Liver (tissue), 9 donors: ENCODE results near the gene ALDH1A1. TPM values are rescaled to one million over a fixed set of nuclear protein-coding genes. Genes with fewer than 3 reads are reported as not detected.

Source experiments
- DNase-seq: peaks from one replicate; pipeline ENCODE4 v3.0.0-alpha.2; 2017; ENCODE audit warnings: low spot score
- H3K27ac ChIP-seq, 2 donors: one replicate each; pipeline ENCODE4 v1.7.0; 2013; ENCODE audit warnings: inconsistent platforms in 2 of 2, low read length in 2 of 2, control low read depth in 1 of 2, low read depth in 1 of 2, mild to moderate bottlenecking in 1 of 2
- H3K27me3 ChIP-seq, 4 donors: one replicate each; pipeline versions ENCODE4 v1.6.1 to v1.7.0; 2013; ENCODE audit warnings: low read length in 3 of 4, inconsistent platforms in 1 of 4, mild to moderate bottlenecking in 1 of 4, moderate library complexity in 1 of 4; ENCODE audit not compliant: control insufficient read depth in 4 of 4, insufficient read depth in 4 of 4
- H3K36me3 ChIP-seq, 4 donors: one replicate each; pipeline versions ENCODE4 v1.6.1 to v1.7.0; 2013; ENCODE audit warnings: low read length in 3 of 4, mild to moderate bottlenecking in 3 of 4, low read depth in 1 of 4, moderate library complexity in 1 of 4; ENCODE audit not compliant: control insufficient read depth in 4 of 4, insufficient read depth in 3 of 4
- H3K4me1 ChIP-seq, 4 donors: one replicate each; pipeline versions ENCODE4 v1.6.1 to v1.7.0; 2013; ENCODE audit warnings: low read length in 3 of 4, mild to moderate bottlenecking in 3 of 4, moderate library complexity in 1 of 4; ENCODE audit not compliant: control insufficient read depth in 4 of 4, insufficient read depth in 4 of 4
- H3K4me3 ChIP-seq, 3 donors: one replicate each; pipeline versions ENCODE4 v1.6.1 to v1.7.0; 2013; ENCODE audit warnings: low read length in 3 of 3, control low read depth in 1 of 3, low read depth in 1 of 3, mild to moderate bottlenecking in 1 of 3
- H3K9ac ChIP-seq, 2 donors: one replicate each; pipeline ENCODE4 v1.7.0; 2013; ENCODE audit warnings: low read length in 2 of 2, mild to moderate bottlenecking in 2 of 2, moderate library complexity in 2 of 2, control low read depth in 1 of 2, low read depth in 1 of 2
- H3K9me3 ChIP-seq, 4 donors: one replicate each; pipeline versions ENCODE4 v1.6.1 to v1.7.0; 2013; ENCODE audit warnings: low read length in 3 of 4; ENCODE audit not compliant: control insufficient read depth in 4 of 4
- ATF3 ChIP-seq: IDR thresholded peaks from 2 replicates; pipeline ENCODE4 v1.6.1; 2016; ENCODE audit warnings: antibody characterized with exemption
- EGR1 ChIP-seq, 2 donors: IDR thresholded peaks; 2 replicates each; pipeline ENCODE4 v1.6.1; 2016 to 2018; ENCODE audit warnings: antibody characterized with exemption in 2 of 2, low read depth in 2 of 2
- FOXA2 ChIP-seq: IDR thresholded peaks from 2 replicates; pipeline ENCODE4 v1.6.1; 2016; ENCODE audit warnings: antibody characterized with exemption
- GABPA ChIP-seq, 2 donors: IDR thresholded peaks in 1 of 2; conservative IDR thresholded peaks in 1 of 2; 2 replicates each; pipeline ENCODE4 v1.6.1; 2016; ENCODE audit warnings: antibody characterized with exemption in 2 of 2, mild to moderate bottlenecking in 1 of 2, moderate library complexity in 1 of 2
- HNF4A ChIP-seq, 2 donors: conservative IDR thresholded peaks; 2 replicates each; pipeline ENCODE4 v1.6.1; 2016; ENCODE audit warnings: antibody characterized with exemption in 2 of 2, mild to moderate bottlenecking in 2 of 2
- HNF4G ChIP-seq: IDR thresholded peaks from 2 replicates; pipeline ENCODE4 v1.6.1; 2016; ENCODE audit warnings: antibody characterized with exemption
- JUND ChIP-seq, 2 donors: IDR thresholded peaks; 2 replicates each; pipeline ENCODE4 v1.6.1; 2016; ENCODE audit warnings: antibody characterized with exemption in 2 of 2
- MAX ChIP-seq: IDR thresholded peaks from 2 replicates; pipeline ENCODE4 v1.6.1; 2016; ENCODE audit warnings: antibody characterized with exemption
- NR2F2 ChIP-seq: IDR thresholded peaks from 2 replicates; pipeline ENCODE4 v1.6.1; 2016; ENCODE audit warnings: antibody characterized with exemption
- RAD21 ChIP-seq, 2 donors: IDR thresholded peaks; 2 replicates each; pipeline ENCODE4 v1.6.1; 2016; ENCODE audit warnings: antibody characterized with exemption in 2 of 2, mild to moderate bottlenecking in 2 of 2
- REST ChIP-seq: IDR thresholded peaks from 2 replicates; pipeline ENCODE4 v1.6.1; 2016; ENCODE audit warnings: antibody characterized with exemption, mild to moderate bottlenecking
- RXRA ChIP-seq, 2 donors: IDR thresholded peaks; 2 replicates each; pipeline ENCODE4 v1.6.1; 2017 to 2018; ENCODE audit warnings: antibody characterized with exemption in 2 of 2, mild to moderate bottlenecking in 1 of 2
- SP1 ChIP-seq: IDR thresholded peaks from 2 replicates; pipeline ENCODE4 v1.6.1; 2018; ENCODE audit warnings: antibody characterized with exemption, mild to moderate bottlenecking
- TAF1 ChIP-seq: conservative IDR thresholded peaks from 2 replicates; pipeline ENCODE4 v1.6.1; 2016; ENCODE audit warnings: antibody characterized with exemption, mild to moderate bottlenecking
- YY1 ChIP-seq: IDR thresholded peaks from 2 replicates; pipeline ENCODE4 v1.6.1; 2016; ENCODE audit warnings: antibody characterized with exemption, mild to moderate bottlenecking
- WGBS: extraction: QIAGEN DNeasy Blood & Tissue Kit; methylation state at CpG from one replicate; pipeline ENCODE4 v1.1.7; 2013; 5-methylcytosine and 5-hydroxymethylcytosine counted together
- polyA plus RNA-seq, 2 donors: library from polyadenylated mRNA; stranded (reverse) in 1 of 2; unstranded in 1 of 2; fragments of 200-250 nt in 1 of 2; fragments of >200 nt in 1 of 2; fragmentation: Nextera tagmentation in 1 of 2; extraction: Ambion mirVana in 1 of 2; gene quantifications; one replicate each; pipeline versions ENCODE4 v1.2.1 to v1.2.3, GENCODE V29; 2013 to 2015
- total RNA-seq, 2 donors: library from RNA; depleted of rRNA; stranded (reverse); fragments of >200 nt; gene quantifications; one replicate each; pipeline ENCODE4 v1.2.3, GENCODE V29; 2014
- TF ChIP-seq, protein P1 (sequence below): IDR thresholded peaks from 2 replicates; pipeline ENCODE4 v1.6.1; 2016; ENCODE audit warnings: antibody characterized with exemption
- TF ChIP-seq, protein P2 (sequence below): fragments of 150-350 bp; IDR thresholded peaks from 2 replicates; pipeline ENCODE4 v1.5.1; 2017; ENCODE audit warnings: improper control_type of control experiment, low read depth, low read length; ENCODE audit not compliant: missing input control
- donor health status: healthy.
- donor health status: healthy.
- donor health status: healthy.
- donor health status: healthy.
- donor health status: healthy.

Gene ALDH1A1
- total and polyA plus RNA-seq, 4 donors: 118 to 433 (median 193) TPM

GRCh38 chr9:72955571-72955970 lies 2.7 kb upstream of the ALDH1A1 start:
- Histone ChIP-seq H3K36me3 (no peaks in the 10 kb centered on the region), H3K9me3 (no peaks in the 10 kb centered on the region), H3K27me3 (no peaks in the 10 kb centered on the region), H3K4me1 (peaks cover 3 to 25% (median 18%) of the 10 kb centered on the region in 4 donors), H3K27ac (no peak overlapping the region), H3K4me3 (no peak overlapping the region), H3K9ac (no peak overlapping the region)
- no peak for DNase-seq
- TF ChIP-seq, protein P1, sequence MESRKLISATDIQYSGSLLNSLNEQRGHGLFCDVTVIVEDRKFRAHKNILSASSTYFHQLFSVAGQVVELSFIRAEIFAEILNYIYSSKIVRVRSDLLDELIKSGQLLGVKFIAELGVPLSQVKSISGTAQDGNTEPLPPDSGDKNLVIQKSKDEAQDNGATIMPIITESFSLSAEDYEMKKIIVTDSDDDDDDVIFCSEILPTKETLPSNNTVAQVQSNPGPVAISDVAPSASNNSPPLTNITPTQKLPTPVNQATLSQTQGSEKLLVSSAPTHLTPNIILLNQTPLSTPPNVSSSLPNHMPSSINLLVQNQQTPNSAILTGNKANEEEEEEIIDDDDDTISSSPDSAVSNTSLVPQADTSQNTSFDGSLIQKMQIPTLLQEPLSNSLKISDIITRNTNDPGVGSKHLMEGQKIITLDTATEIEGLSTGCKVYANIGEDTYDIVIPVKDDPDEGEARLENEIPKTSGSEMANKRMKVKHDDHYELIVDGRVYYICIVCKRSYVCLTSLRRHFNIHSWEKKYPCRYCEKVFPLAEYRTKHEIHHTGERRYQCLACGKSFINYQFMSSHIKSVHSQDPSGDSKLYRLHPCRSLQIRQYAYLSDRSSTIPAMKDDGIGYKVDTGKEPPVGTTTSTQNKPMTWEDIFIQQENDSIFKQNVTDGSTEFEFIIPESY: no peak
- no peak for TF ChIP-seq FOXA2
- TF ChIP-seq, protein P2, sequence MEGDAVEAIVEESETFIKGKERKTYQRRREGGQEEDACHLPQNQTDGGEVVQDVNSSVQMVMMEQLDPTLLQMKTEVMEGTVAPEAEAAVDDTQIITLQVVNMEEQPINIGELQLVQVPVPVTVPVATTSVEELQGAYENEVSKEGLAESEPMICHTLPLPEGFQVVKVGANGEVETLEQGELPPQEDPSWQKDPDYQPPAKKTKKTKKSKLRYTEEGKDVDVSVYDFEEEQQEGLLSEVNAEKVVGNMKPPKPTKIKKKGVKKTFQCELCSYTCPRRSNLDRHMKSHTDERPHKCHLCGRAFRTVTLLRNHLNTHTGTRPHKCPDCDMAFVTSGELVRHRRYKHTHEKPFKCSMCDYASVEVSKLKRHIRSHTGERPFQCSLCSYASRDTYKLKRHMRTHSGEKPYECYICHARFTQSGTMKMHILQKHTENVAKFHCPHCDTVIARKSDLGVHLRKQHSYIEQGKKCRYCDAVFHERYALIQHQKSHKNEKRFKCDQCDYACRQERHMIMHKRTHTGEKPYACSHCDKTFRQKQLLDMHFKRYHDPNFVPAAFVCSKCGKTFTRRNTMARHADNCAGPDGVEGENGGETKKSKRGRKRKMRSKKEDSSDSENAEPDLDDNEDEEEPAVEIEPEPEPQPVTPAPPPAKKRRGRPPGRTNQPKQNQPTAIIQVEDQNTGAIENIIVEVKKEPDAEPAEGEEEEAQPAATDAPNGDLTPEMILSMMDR: no peak
- no peak for TF ChIP-seq NR2F2
- no peak for TF ChIP-seq SP1
- TF ChIP-seq MAX: no peak
- no peak for TF ChIP-seq ATF3
- TF ChIP-seq HNF4A (conservative IDR thresholded peaks at IDR 0.05): no peak
- TF ChIP-seq TAF1: no peak
- TF ChIP-seq YY1: no peak
- TF ChIP-seq GABPA (IDR thresholded peaks at IDR 0.05 in 1 of 2, conservative IDR thresholded peaks at IDR 0.05 in 1 of 2): no peak
- no peak for TF ChIP-seq REST
- no peak for TF ChIP-seq EGR1 (IDR thresholded peaks at IDR 0.05; ENCODE audit: low read depth in 2 of 2)
- no peak for TF ChIP-seq RXRA (IDR thresholded peaks at IDR 0.05)
- no peak for TF ChIP-seq JUND (IDR thresholded peaks at IDR 0.05)
- TF ChIP-seq RAD21 (IDR thresholded peaks at IDR 0.05): no peak
- TF ChIP-seq HNF4G: no peak
- WGBS: 84% methylated on average over 1 of the region's 1 CpG

- Histone ChIP-seq H3K36me3 (no peaks in the 10 kb centered on the region), H3K4me3 (no peak overlapping the region), H3K27me3 (no peaks in the 10 kb centered on the region), H3K9ac (no peak overlapping the region), H3K4me1 (peaks cover 3 to 25% (median 18%) of the 10 kb centered on the region in 4 donors), H3K27ac (no peak overlapping the region), H3K9me3 (no peaks in the 10 kb centered on the region)
- TF ChIP-seq GABPA (IDR thresholded peaks at IDR 0.05 in 1 of 2, conservative IDR thresholded peaks at IDR 0.05 in 1 of 2) (no peak), MAX (no peak), EGR1 (IDR thresholded peaks at IDR 0.05; ENCODE audit: low read depth in 2 of 2) (no peak), HNF4G (no peak), ATF3 (no peak), TAF1 (no peak), REST (no peak)
- TF ChIP-seq, protein P1: no peak
- WGBS: 81% methylated on average over 2 of the region's 2 CpGs
- no peak for DNase-seq
Observed at GRCh38 chr9:72955126-72955455, 2.2 kb upstream of the ALDH1A1 start.
